Hindlimb muscle (tissue), 1 donor: ENCODE results near the gene MARK3. TPM values are rescaled to one million over a fixed set of nuclear protein-coding genes. Genes with fewer than 3 reads are reported as not detected.
"Not testable (repeated sequence)": the region's sequence is repeated elsewhere in the genome, so short reads cannot be mapped to it uniquely, and the experiment has no call there.

Experiments
- DNase-seq: peaks from one replicate; pipeline ENCODE4 v3.0.0-alpha.2; 2013
- polyA plus RNA-seq: library from polyadenylated mRNA; unstranded; fragments of 120-200 nt; gene quantifications from one replicate; pipeline ENCODE4 v1.2.1, GENCODE V29; 2013; ENCODE audit not compliant: insufficient read length

The MARK3 gene
- polyA plus RNA-seq: 60.4 TPM

GRCh38 chr14:103385152-103385928, at the start of gene MARK3:
TSS of gene MARK3 (plus strand) at chr14:103385415. CDS start at chr14:103386030, 615 bp downstream.
- DNase-seq: peak; percentile 96

- no peak for DNase-seq
Observed at GRCh38 chr14:103336191-103336590, 49.0 kb upstream of the MARK3 start.

GRCh38 chr14:103337794-103338193, 47.4 kb upstream of the MARK3 start:
- no peak for DNase-seq

GRCh38 chr14:103339561-103339960, 45.7 kb upstream of the MARK3 start:
- DNase-seq: no peak

GRCh38 chr14:103340480-103341212, 44.6 kb upstream of the MARK3 start:
- no peak for DNase-seq

- DNase-seq: no peak
Observed at GRCh38 chr14:103341250-103342129, 43.7 kb upstream of the MARK3 start.

- DNase-seq: no peak
Observed at GRCh38 chr14:103343164-103343879, 41.9 kb upstream of the MARK3 start.

- DNase-seq: no peak
Observed at GRCh38 chr14:103343905-103344797, 41.1 kb upstream of the MARK3 start.

- DNase-seq: no peak
Observed at GRCh38 chr14:103346286-103346685, 38.9 kb upstream of the MARK3 start.

GRCh38 chr14:103347091-103347815, 38.0 kb upstream of the MARK3 start:
- DNase-seq: no peak

- no peak for DNase-seq
Observed at GRCh38 chr14:103348154-103348553, 37.1 kb upstream of the MARK3 start.

GRCh38 chr14:103349982-103350381, 35.2 kb upstream of the MARK3 start:
- DNase-seq: no peak

- no peak for DNase-seq
Observed at GRCh38 chr14:103353362-103353761, 31.9 kb upstream of the MARK3 start.

GRCh38 chr14:103354141-103354540, 31.1 kb upstream of the MARK3 start:
- DNase-seq: no peak

GRCh38 chr14:103356024-103356682, 29.1 kb upstream of the MARK3 start:
- no peak for DNase-seq

- not testable (repeated sequence) for DNase-seq
Observed at GRCh38 chr14:103357552-103357951, 27.7 kb upstream of the MARK3 start.

- DNase-seq: no peak
Observed at GRCh38 chr14:103360548-103360947, 24.7 kb upstream of the MARK3 start.

- no peak for DNase-seq
Observed at GRCh38 chr14:103361867-103362266, 23.3 kb upstream of the MARK3 start.

GRCh38 chr14:103362780-103363179, 22.4 kb upstream of the MARK3 start:
- DNase-seq: no peak

- no peak for DNase-seq
Observed at GRCh38 chr14:103366741-103367140, 18.5 kb upstream of the MARK3 start.
